GM21360 (cell line): ENCODE measurements around the gene EFCAB9.
"Not testable (repeated sequence)": the region's sequence is repeated elsewhere in the genome, so short reads cannot be mapped to it uniquely, and the experiment has no call there.

Source experiments
- ATAC-seq: cut with Tn5 transposase; IDR thresholded peaks from one replicate; pipeline ENCODE4 v1.9.1; 2021; ENCODE audit warnings: mild to moderate bottlenecking, moderate library complexity; ENCODE audit not compliant: unreplicated experiment

The EFCAB9 gene

DNA sequence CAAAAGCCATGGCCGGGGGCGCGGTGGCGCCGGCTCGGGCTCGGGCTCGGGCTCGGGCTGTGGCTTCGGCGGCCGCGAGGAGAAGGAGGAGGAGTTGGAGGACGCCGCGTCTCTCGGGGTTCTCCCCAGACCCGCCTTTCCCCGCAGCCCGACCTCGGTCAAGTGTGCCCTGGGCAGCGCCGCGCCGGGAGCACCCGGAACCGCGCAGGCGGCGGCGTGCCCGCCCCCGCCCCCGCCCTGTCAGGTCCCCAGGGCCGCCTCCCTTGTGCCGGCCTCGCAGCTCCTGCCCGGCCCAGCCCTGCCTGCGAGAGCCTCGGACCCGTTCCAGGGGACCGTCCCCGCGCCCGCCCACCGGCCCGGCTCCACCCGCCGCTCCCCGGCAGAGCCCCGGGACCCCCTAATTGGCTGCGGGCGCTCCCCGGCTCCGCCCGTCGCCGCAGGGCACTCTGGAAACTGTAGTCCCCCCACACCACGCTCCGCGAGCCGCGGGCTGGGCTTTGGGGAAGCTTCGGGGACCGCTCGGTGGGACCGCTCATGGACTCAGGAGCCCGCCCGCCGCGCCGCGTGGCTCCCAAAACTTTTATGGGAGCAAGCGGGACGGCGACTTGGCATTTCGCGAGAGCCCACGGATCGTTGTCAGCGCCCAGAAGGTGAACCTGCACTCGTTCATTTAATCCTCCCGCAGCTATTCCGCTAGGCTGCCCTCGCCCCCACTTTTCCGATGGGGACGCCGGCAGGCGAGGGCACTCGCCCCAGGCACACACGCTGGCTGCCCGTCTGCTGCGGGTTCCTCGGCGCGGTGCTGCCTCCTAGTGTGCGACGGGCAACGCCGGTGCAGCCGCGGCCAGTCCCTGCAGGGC, 5.7 kb upstream of the EFCAB9 start, which contains the start of gene STK10:
TSS of gene STK10 (minus strand) at position 192 of the 860 bp plus-strand sequence. CDS start at position 10, 182 bp downstream.
- peak; percentile 62 for ATAC-seq

DNA sequence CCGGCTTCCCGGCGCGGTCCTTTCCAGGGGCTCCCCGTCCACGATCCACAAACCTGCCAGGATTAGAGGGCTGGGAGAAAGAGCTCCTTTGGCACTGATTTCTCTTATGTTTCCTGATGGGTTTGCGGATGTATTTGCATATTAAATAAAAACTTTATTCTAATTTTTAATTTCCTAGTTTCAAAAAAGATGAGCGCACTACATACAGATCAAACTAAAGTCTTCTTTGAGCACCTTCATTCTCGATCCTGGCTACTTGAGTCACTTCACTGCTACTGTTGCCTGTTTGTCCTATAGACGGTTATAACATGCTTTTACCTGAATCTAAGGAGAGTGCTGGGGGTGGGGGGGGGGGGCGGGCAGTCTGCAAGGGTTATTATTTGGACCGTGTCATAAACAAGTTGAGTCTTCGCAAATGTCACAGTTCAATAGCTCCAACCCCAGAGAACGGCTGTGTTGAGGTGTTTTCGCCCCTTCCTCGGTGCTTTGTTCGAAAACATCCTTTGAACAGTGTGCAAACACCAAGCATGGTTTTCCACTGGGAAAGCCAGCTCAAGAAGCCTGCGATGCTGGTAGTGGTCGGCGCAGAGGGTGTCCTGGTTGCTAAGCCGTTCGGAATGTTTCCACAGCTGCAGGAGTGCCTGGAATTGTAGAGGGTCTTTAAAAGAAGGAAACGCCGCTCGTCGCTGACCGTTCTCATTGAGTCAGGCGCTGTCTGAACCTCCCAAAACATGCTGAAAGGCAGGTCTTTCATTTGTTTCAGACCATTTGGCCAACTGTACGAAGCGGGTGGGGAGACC, 4.9 kb upstream of the EFCAB9 start:
- ATAC-seq: no peak

DNA sequence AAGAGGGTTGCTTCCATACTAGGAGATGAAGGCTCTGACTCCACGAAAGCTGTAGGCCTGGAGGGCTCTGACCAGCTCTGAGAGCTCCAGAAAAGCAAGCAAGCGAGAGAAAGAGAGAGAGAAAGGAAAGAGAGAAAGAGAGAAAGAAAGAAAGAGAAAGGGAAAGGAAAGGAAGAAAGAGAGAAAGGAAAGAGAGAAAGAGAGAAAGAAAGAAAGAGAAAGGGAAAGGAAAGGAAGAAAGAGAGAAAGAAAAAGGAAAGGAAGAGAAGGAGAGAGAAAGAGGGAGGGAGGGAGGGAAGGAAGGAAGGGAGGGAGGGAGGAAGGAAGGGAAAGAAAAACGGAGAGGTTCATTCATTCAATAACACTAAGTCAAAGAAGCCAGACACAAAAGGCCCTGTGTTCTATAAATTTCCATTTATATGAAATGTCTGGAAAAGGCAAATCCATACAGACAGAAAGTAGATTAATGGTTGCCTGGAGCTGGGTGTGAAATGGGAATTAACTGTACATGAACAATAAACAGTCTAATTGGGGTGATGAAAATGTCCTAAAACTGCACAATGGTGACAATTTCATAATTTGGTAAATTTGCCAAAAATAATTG, 4.2 kb upstream of the EFCAB9 start:
- no peak for ATAC-seq

DNA sequence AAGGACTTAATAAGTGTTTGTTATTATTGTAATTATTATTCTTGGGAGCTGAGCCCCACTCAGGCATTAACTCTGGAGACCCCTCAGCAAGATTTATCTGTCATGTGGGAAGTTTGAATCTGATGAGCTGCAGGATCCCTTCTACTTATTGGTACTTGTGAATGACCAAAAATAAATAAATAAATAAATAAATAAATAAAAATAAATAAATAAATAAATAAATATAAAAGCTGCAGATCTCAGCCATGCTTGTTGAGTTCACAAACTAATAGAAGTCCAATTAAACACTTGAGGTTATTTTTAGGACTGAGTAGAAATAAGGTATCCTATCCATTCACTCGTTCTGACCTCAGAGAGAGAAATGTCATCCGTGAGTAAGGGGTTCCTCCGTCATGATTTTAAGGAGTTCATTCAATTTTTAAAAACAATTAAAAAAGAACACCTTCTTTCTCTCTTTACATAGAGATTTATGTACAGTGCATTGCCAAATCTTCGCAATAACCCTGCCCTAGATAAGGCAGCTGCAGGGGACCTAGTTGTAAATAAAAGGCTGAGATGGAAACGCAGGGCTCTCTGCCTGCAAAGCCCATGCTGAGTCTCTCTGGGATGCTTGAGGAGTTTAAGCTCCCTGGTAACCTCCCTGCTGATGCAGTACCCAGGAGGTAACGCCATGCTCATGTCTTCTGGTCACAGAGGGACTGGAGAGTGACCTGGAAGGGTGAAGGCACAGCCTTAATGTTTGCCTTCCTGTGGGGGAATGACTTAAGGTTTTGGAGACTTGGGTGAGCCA, 1.2 kb downstream of the EFCAB9 start:
- no peak for ATAC-seq

DNA sequence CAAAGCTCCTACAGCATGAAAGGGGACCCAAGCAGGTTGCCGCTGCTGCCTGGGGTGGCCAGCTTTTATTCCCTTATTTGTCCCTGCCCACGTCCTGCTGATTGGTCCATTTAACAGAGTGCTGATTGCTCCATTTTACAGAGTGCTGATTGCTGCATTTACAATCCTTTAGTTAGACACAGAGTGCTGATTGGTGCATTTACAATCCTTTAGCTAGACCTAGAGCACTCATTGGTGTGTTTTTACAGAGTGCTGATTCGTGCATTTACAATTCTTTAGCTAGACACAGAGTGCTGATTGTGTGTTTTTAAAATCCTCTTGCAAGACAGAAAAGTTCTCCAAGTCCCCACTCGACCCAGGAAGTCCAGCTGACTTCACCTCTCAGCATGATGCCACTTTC, 3.8 kb downstream of the EFCAB9 start:
- ATAC-seq: not testable (repeated sequence)

DNA sequence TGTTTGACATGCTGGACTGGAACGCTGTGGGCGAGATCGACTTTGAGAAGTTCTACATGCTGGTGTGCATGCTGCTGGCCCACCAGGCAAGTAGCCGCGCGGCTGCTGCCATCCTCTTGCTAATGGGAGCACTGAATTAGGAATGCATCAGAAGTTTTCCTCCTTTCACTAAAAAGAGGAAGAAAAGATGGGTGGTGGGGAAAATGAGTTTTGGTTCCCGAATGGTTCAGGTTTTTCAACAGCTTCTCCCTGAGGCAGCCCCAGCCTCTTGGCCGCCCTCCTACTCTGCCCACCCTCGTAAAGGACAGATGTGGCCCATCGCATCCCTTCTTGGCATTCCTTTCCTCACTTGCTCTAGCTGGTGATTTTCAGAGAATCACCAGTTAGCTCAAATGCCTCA, 5.5 kb downstream of the EFCAB9 start:
- no peak for ATAC-seq

DNA sequence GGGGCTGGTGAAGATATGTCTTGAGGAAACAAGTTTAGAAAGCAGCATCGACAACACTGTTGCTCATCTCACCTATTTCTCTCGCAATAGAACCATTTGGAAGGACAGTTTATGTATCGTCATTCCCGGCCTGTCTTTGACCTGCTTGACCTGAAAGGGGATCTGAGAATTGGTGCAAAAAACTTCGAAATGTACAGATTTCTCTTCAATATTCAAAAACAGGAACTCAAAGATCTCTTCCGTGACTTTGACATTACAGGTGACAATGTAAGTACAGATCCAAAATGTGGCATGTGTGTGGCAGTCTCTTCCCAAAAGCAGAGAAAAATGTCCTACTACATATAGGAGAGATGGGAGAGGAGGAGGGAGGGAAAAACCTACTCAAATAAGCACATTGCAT, 6.5 kb downstream of the EFCAB9 start:
- no peak for ATAC-seq

DNA sequence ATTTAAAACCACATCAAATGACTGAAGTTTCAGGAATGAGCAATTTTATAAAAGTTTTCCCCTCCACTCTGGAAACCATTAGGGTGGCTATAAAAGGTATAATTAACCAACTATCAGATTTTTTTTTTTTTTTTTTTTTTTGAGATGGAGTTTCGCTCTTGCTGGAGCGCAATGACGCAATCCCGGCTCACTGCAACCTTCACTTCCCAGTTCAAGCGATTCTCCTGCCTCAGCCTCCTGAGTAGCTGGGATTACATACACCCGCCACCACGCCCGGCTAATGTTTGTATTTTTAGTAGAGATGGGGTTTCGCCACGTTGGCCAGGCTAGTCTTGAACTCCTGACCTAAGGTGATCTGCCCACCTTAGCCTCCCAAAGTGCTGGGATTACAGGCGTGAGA, 12.0 kb downstream of the EFCAB9 start:
- ATAC-seq: not testable (repeated sequence)

DNA sequence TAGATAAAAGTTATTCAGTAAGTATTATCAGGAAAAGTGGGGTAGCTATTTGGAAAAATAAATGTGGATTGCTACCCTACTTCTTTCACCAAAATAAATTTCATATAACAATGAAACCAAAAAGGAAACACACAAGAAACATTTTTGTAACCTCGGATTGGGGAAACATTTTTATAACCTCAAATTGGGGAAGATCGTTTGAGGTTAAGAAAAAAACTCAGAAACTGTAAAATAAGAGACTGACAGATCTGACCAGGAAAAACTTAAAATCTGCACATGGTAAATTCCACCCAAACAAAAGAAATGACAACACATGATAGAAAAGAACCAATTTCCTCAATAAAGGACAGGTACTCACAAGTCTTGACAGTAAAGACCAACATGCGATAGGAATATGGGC, 13.5 kb downstream of the EFCAB9 start:
- no peak for ATAC-seq

DNA sequence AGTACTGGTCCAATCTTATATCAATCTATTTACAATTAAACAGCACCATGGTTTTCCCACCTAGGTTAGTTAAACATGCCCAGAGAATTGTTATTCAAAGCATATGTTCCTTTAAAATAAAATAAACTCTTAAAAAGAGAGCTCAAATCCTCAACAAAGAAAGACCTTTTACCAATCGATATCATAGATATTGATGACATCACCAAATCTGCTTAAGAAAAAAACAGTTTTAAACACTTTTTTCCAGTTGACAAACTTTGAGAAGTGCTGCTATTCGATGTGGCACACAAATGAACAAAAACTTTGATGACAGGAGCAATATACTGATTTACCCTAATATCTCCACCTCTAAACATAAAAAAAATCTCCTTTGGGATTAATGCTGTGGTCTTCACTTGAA, 15.7 kb downstream of the EFCAB9 start:
- no peak for ATAC-seq

DNA sequence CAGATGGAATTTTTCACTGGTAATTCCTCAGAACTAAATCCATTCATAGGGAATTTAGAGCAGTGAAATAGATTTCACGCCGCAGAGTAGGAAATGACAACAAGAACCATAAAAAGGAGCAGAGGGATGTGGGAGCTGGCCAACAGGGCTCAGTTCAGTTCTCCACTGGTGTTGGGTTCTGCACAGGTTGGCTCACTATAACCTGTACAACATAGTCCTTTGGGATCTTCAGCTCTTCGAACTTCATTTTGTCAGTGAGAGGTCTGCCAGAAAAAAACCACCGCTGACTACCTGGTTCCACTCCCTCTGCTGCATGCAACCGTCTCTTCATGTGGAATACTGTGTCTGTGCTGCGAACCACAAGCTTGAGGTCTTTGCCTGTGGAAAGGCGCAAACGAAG, 17.7 kb downstream of the EFCAB9 start:
- ATAC-seq: no peak

DNA sequence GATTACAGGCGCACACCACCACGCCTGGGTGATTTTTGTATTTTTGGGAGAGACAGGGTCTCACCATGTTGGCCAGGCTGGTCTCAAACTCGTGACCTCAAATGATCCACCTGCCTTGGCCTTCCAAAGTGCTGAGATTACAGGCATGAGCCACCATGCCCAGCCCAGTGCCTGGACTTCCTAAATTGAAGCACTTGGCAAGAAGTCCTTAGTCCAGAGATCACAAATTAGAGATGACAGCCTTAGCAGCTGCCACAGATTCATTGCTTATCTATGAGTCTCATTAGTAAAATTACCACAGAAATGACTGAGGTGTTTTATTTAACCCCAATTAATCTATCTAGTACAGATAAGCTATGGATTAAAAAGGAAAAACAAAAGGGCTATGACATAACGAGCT, 19.2 kb downstream of the EFCAB9 start:
- ATAC-seq: no peak

DNA sequence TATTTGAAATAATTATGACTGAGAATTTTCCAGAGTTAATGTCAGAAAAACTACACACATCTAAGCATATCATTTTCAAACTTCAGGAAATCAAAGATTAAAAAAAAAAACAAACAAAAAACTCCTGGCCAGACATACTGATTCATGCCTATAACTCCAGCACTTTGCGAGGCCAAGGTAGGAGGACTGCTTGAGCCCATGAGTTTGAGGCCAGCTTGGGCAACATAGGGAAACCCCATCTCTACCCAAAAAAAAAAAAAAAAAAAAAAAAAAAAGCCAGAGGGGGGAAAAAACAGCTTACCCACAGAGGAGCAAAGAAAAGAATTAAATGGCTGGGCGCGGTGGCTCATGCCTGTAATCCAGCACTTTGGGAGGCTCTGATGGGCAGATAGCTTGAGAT, 22.4 kb downstream of the EFCAB9 start:
- ATAC-seq: no peak

DNA sequence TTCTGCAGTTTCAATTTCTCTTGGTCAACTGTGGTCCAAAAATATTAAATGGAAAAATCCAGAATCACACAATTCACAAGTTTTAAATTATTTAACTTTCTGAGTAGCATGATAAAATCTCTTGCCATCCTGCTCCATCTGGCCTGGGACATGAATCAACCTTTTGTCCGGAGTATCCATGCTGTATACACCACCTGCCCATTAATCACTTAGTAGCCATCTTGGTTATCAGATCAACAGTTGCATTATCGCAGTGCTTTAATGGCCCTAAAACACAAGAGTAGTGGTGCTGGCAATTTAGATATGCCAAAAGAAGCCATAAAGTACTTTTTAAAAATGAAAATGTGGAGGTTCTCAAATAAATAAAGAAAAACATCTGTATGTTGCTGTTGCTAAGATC, 25.3 kb downstream of the EFCAB9 start:
- ATAC-seq: no peak

DNA sequence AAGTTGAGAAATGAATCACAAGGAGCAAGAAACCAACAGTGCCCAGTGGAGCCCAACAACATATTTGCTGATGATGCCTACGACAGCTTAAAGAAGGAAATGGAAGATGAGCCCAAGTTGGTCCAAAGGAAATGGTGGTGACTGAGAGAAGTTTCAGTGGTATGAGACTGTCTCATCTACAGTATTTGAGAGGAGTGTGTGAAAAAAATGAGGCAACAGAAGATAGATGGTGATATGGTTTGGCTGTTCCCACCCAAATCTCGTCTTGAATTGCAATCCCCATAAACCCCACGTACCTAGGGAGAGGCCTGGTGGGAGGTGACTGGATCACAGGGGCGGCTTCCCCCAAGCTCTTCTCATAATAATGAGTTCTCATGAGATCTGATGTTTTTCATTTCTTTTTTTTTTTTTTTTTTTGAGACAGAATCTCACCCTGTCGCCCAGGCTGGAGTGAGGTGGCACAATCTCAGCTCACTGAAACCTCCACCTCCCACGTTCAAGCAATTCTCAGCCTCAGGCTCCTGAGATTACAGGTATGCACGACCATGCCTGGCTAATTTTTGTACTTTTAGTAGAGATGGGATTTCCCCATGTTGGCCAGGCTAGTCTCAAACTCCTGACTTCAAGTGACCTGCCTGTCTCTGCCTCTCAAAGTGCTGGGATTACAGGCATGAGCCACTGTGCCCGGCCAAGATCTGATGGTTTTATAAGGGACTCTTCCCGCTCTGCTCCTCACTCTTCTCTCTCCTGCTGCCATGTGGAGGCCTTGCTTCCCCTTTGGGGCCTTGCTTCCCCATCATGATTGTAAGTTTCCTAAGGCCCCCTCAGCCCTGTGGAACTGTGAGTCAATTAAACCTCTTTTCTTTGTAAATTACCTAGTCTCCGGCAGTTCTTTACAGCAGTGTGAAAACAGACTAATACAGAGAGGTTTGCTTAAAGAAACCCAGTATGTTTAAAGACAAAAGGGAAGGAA, 30.2 kb downstream of the EFCAB9 start:
- ATAC-seq: peak; percentile 67

DNA sequence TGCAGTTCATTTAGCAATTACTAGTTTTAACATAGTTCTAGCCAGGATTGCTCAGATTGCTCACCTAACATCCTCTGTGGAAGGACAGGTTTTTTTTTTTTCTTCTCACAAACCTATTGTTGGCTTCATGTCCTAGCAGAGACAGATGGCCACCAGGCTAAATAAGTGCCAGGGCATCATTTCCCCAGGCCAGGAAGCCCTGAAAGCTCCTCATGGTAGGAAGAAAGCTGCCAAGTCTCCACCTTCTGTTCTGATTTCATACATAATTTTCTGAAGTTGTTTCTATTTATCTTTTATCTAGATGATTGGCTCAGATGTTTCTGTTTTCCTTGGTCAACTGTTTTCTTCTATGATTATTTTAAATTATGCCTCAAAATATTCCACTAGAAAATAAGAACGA, 31.0 kb downstream of the EFCAB9 start:
- ATAC-seq: no peak

DNA sequence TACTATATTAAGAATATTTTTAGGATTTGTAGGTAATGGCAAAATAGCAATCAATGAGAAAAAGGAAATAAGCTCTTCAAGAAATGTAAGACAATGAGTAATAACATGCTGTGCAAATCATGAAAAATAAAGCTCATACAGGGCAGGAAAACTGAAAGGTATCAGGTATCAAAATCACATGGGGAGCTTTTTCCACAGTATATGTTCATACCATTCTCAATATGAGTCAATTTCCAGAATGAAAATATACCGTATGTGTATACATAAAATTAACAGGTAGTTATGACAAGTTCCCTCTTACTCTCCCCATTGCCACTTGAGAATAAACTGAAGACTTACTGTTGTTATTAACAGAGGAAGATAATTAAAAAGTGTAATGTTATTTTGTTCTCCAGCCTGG, 35.9 kb downstream of the EFCAB9 start:
- no peak for ATAC-seq

DNA sequence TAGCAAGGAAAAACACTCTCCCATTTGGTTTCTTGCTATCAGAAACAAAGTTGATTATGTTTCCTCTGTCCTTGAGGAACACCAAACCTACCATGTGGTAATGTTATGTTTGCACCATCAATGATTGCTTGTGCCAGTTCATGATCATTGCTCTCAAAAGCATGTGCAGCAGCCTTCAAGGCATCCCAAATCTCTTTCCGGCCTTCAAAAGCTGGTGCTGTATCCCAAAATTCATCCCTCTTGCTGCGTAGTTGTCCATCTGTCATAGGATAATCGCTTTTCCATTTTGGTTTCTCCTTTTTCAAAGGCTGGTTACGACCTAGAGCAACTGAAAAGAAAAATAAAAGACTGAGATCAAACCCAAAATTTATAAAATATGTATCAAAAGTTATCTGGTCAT, 40.1 kb downstream of the EFCAB9 start:
- ATAC-seq: no peak

DNA sequence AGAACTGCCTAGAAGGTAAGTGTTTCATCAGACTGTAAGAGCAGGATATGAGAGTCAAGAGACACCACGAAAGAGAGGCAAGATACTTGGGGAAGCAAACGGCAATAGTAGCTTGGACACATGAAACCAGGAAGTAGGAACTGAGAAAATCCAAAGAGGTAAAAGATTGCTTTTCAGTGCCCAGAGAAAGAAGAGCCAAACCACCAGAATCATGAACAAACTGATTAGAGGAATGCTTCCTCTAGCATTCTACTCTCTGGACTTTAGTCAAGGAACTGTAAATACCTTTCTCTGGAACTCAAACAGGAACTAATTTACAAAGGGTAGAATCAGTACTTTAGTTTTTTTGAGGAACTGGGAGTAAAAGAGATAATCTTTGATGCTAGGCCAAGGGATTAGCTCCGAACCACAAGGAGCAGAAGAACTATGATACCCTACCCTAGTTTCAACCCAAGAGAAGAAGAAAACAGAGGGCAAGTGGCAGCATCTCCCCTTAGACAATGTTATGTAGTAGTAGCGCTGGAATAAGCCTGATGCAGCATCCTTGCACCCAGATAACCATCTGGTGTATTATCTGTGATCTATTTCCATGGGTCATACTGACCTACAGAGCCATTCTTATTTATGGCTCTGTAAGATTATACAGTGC, 41.3 kb downstream of the EFCAB9 start:
- ATAC-seq: no peak
